RWPE1 (cell line): ENCODE data around the gene SLC22A12.
A peak's percentile ranks its signal among the peaks of the same experiment; 100 is the strongest.

ENCODE experiments used
- CTCF ChIA-PET: fragments of 350-600 bp; sonication (Branson Sonifier 250); formaldehyde crosslinking; extraction: SDS; loops from one replicate; lab custom pipeline; 2021; lab: Yijun Ruan, JAX
- POLR2A ChIA-PET: fragments of 400-600 bp; formaldehyde crosslinking; extraction: SDS; loops from one replicate; lab custom pipeline; 2020; ENCODE audit warnings: antibody characterized with exemption; ENCODE audit not compliant: low non-redundant PET; lab: Yijun Ruan, JAX
- DNase-seq: peaks from one replicate; pipeline ENCODE4 v3.0.0; 2012; ENCODE audit warnings: low spot score
- H3K27ac ChIP-seq: fragments of 450-650 bp; 2 replicates; pipeline ENCODE4 v1.5.1; 2017
- TF ChIP-seq, protein P1 (sequence below): fragments of 450-650 bp; conservative IDR thresholded peaks from 2 replicates; pipeline ENCODE4 v1.5.1; 2017; ENCODE audit warnings: low read depth, mild to moderate bottlenecking

SLC22A12 gene

DNA sequence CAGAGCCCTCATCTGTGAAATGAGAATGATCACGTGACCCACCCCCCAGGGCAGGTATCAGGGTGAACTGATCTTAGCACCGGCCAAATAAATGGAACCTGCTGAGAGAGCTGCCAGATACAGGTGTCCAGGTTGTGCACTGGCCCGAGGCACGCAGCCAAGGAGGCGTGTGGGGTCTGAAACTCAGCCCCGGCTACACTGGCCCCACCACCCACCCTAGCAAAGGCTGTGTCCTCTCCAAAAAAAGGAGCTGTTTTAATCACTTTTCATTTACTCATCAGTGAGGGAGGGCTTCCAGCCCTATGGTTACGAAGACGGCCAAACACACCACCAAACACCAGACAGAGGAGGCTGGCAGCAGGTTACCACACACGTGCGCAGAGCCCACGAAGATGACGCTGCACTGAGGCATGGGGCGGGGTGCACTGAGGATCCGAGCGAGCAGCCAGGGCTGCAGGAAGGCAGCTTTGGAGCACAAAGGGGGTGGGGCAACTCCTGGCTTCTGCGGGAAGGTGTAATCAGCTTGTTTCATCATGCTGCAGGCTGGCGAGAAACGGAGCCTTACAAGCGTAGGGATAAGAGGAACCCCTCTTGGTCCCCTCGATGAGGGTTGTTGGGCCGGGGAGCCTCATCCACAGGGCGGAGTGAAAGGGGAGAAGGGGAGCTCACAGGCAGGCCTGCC lies 19.5 kb upstream of the SLC22A12 start:
- ChIA-PET POLR2A (interaction anchor here (0.5 kb wide), 1 partner anchor 50 kb away, joined by 3 read pairs; no protein-coding TSS in a partner anchor), CTCF (interaction anchor here (0.6 to 1.5 kb wide), 4 partner anchors 81 to 122 kb away, joined by 3 read pairs; no protein-coding TSS in a partner anchor)
- peak overlapping the region; percentile 81 for H3K27ac ChIP-seq
- TF ChIP-seq, protein P1, sequence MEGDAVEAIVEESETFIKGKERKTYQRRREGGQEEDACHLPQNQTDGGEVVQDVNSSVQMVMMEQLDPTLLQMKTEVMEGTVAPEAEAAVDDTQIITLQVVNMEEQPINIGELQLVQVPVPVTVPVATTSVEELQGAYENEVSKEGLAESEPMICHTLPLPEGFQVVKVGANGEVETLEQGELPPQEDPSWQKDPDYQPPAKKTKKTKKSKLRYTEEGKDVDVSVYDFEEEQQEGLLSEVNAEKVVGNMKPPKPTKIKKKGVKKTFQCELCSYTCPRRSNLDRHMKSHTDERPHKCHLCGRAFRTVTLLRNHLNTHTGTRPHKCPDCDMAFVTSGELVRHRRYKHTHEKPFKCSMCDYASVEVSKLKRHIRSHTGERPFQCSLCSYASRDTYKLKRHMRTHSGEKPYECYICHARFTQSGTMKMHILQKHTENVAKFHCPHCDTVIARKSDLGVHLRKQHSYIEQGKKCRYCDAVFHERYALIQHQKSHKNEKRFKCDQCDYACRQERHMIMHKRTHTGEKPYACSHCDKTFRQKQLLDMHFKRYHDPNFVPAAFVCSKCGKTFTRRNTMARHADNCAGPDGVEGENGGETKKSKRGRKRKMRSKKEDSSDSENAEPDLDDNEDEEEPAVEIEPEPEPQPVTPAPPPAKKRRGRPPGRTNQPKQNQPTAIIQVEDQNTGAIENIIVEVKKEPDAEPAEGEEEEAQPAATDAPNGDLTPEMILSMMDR, result no peak
- DNase-seq, result peak; percentile 96

DNA sequence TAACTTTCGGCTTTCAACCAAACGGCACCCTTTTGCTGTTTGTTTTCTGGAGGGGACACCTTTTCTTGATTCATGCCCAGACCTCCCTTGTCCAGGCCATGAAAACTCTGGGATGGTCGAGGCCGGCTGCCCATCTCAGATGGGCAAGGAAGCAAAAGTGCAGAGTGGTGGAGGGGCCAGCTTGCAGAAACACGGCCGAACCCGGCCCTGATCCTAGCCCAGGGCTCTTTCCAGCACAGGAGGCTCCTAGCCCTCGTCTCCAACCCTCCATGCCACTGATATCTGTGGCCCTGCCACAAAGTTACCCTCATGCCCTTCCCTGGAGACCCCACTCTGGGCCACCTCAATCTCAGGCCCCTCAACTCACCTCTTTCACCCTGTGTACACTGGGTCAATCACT lies 18.9 kb upstream of the SLC22A12 start:
- CTCF ChIA-PET, result interaction anchor here (0.5 to 1.5 kb wide), 4 partner anchors 68 to 123 kb away, joined by 3 read pairs; no protein-coding TSS in a partner anchor

DNA sequence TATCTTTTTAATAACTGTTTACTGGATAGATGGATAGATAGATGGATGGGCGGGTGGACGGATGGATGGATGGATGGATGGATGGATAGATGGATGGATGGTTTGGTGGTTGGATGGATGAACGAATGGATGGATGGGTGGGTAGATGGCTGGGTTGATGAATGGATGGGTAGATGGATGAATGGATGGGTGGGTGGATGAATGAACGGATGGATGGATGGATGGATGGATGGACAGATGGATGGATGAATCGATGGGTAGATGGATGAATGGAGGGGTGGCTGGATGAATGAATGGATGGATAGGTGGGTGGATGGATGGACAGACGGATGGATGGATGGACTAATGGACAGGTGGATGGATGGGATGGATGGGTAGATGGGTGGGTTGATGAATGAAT lies 13.8 kb upstream of the SLC22A12 start:
- POLR2A ChIA-PET, result no interaction called here
- TF ChIP-seq, protein P1, result no peak
- CTCF ChIA-PET, result no interaction called here
- no peak for DNase-seq
- no peak overlapping the region for H3K27ac ChIP-seq

More for the DNA sequence above, 18.9 kb upstream of the SLC22A12 start:
- H3K27ac ChIP-seq, result peak overlapping the region; percentile 81
- DNase-seq, result no peak
- TF ChIP-seq, protein P1, result no peak
- POLR2A ChIA-PET, result no interaction called here

DNA sequence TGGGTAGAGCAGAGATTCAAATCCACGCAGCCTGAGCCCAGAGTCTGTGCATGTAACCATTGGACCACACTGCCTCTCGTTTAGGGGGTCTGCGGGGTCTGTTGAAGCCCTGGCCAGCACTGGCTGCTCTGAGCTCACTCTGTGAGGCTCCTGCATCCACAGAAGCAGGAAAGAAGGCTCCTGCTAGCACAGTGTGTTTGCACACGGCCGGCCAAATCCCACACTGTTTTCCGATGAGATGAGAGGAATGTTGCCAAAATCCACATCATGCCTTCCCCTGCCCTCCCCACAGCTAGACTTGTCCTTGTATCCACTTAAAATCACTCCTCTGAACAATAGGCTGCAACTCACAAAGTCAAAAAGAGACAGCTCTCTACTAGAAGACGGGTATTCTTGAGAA lies 10.6 kb upstream of the SLC22A12 start:
- TF ChIP-seq, protein P1, result no peak
- H3K27ac ChIP-seq, result no peak overlapping the region
- POLR2A ChIA-PET, result no interaction called here
- no peak for DNase-seq
- CTCF ChIA-PET, result interaction anchor here (0.6 to 0.9 kb wide), 2 partner anchors 22 to 89 kb away, joined by 3 to 4 read pairs; no protein-coding TSS in a partner anchor

DNA sequence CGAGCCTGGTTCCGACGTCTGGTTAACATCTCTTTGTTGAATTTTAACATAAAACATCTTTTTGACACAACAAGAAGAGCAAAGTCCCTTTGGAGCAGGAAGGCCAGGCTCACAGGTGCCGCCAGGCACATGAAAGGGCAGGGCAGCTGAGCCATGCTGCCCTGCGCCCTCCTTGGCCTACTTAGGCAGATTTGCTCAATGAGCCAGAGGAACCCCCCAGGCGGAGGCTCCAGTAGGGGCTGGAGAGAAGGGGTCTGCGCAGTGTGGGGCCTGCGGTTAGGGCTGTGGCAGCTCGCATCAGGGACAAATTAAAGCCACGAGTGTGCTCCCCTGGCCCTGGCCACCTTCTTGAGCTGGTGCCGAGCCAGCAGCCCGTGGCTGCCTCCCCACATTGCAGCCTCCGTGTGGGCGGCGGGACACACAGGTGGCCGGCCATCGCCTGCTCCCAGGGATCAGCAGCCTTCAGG lies 9.9 kb upstream of the SLC22A12 start:
- POLR2A ChIA-PET, result no interaction called here
- TF ChIP-seq, protein P1, result no peak
- H3K27ac ChIP-seq, result no peak overlapping the region
- CTCF ChIA-PET, result interaction anchor here (0.6 kb wide), 1 partner anchor 88 kb away, joined by 4 read pairs; no protein-coding TSS in a partner anchor
- no peak for DNase-seq

DNA sequence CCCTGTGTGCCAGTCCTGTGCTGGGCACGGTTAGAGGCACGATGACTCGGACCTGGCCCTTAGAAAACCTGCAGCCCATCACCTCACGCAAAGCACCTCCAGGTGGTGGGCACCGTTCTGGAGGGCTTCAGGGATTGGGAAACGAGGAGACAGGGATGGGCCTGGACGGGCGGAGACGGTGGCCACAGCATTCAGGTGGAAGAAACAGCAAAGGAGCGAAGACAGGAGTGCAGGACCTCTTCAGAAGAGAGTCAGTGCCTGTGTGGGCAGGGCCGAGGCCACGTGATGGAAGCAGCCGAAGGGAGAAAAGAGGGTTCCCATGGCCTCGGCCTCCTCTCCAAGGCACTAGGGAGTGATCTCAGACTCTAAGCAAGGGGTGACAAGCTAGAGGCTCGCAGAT lies 8.1 kb upstream of the SLC22A12 start:
- TF ChIP-seq, protein P1, result no peak
- no peak for DNase-seq
- H3K27ac ChIP-seq, result no peak overlapping the region
- CTCF ChIA-PET, result no interaction called here
- POLR2A ChIA-PET, result no interaction called here
